HG03097 (cell line): ENCODE measurements around the gene PPT2.

Experiments
- ATAC-seq: cut with Tn5 transposase; IDR thresholded peaks from one replicate; pipeline ENCODE4 v1.9.1; 2021; ENCODE audit not compliant: unreplicated experiment, low FRiP score

The PPT2 gene

GRCh38 chr6:32151181-32151862 lies 2.6 kb upstream of the PPT2 start:
- ATAC-seq: no peak

GRCh38 chr6:32151863-32152768 lies 1.8 kb upstream of the PPT2 start, which contains the start of gene PRRT1:
PRRT1 (minus strand) TSS chr6:32151939; CDS start chr6:32151827, 112 bp downstream.
- ATAC-seq: no peak

- no peak for ATAC-seq
Observed at GRCh38 chr6:32152769-32153563, 975 bp upstream of the PPT2 start.

GRCh38 chr6:32154514-32155161 lies 697 bp downstream of the PPT2 start:
- no peak for ATAC-seq

GRCh38 chr6:32156891-32157290 lies 3.0 kb downstream of the PPT2 start:
- ATAC-seq: no peak

- ATAC-seq: no peak
Observed at GRCh38 chr6:32158052-32158451, 4.1 kb downstream of the PPT2 start.

GRCh38 chr6:32163559-32164258 lies 9.8 kb downstream of the PPT2 start:
- no peak for ATAC-seq

- no peak for ATAC-seq
Observed at GRCh38 chr6:32164295-32164694, 10.4 kb downstream of the PPT2 start, which contains the start of gene EGFL8. EGFL8 (plus strand) TSS chr6:32164595; CDS start chr6:32166166, 1,571 bp downstream.

GRCh38 chr6:32166411-32167061 lies 12.6 kb downstream of the PPT2 start:
- no peak for ATAC-seq

- ATAC-seq: no peak
Observed at GRCh38 chr6:32167154-32167760, 13.3 kb downstream of the PPT2 start.

GRCh38 chr6:32167761-32168262 lies 13.9 kb downstream of the PPT2 start:
- no peak for ATAC-seq

- ATAC-seq: no peak
Observed at GRCh38 chr6:32168350-32168749, 14.4 kb downstream of the PPT2 start.

GRCh38 chr6:32168807-32169591 lies 15.1 kb downstream of the PPT2 start:
- ATAC-seq: no peak

GRCh38 chr6:32170294-32170693 lies 16.4 kb downstream of the PPT2 start:
- ATAC-seq: no peak

GRCh38 chr6:32171234-32171633 lies 17.3 kb downstream of the PPT2 start:
- no peak for ATAC-seq

GRCh38 chr6:32173051-32173727 lies 19.2 kb downstream of the PPT2 start:
- no peak for ATAC-seq

GRCh38 chr6:32174416-32174815 lies 20.5 kb downstream of the PPT2 start:
- ATAC-seq: no peak
